Erythroblast (primary cell): ENCODE results near the gene CREBRF.

Experiments
- GATA1 ChIP-seq: IDR thresholded peaks from 2 replicates; pipeline ENCODE4 v1.6.1; 2011; ENCODE audit warnings: low read depth, mild to moderate bottlenecking, control low read depth, low read length, moderate library complexity
- POLR2A ChIP-seq: IDR thresholded peaks from 2 replicates; pipeline ENCODE4 v1.6.1; 2011; ENCODE audit warnings: mild to moderate bottlenecking, low read length

DNA sequence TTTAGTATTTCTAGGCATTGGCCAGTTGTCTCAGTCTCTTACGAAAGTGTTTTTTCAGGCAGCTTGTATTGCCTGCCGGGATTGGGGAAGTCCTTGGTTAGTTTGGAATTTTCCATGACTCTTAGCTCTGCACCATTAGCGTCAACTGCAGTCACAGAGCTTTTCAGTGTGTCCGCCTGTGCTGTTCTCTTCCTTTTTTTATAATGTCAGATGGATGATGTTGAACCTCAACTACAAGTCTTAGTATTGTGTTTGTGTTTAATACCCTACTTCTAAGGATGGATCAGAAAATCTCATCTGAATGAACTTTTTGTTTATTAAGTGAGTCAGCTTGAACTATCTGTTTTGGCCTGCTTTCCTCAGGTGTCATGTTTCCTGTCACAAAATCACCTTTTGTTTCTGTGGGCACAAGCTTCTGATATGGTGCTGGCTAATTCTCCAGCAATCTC is 39.5 kb upstream of the CREBRF start:
- no peak for TF ChIP-seq POLR2A
- TF ChIP-seq GATA1, result no peak
